HEK293 (cell line): ENCODE measurements around the gene PACS2.

Experiments used
- CTCF ChIA-PET: fragments of 350-600 bp; formaldehyde crosslinking; extraction: SDS; loops from one replicate; lab custom pipeline; 2021; ENCODE audit warnings: antibody characterized with exemption; lab: Yijun Ruan, JAX
- POLR2A ChIA-PET: fragments of 300-600 bp; formaldehyde crosslinking; extraction: SDS; loops from one replicate; lab custom pipeline; 2020; ENCODE audit warnings: antibody characterized with exemption, inconsistent platforms; lab: Yijun Ruan, JAX
- H3K27ac ChIP-seq: fragments of 200-500 bp; sonication (Bioruptor generic); 2 replicates; pipeline ENCODE4 v1.5.1; 2014; ENCODE audit warnings: low read depth, low read length, control low read depth, inconsistent platforms; ENCODE audit errors: extremely low read depth
- H3K36me3 ChIP-seq, 2 experiments: fragments of 200-500 bp in 1 of 2; sonication (Bioruptor generic) in 1 of 2; 1 replicate in 1 of 2; 2 replicates in 1 of 2; pipeline ENCODE4 v1.5.1; 2014 to 2017; ENCODE audit warnings: inconsistent platforms in 2 of 2, low read length in 2 of 2; ENCODE audit not compliant: control insufficient read depth in 2 of 2, insufficient read depth in 1 of 2
- H3K4me1 ChIP-seq: fragments of 200-500 bp; sonication (Bioruptor generic); 2 replicates; pipeline ENCODE4 v1.5.1; 2014; ENCODE audit warnings: mild to moderate bottlenecking, low read length, inconsistent platforms; ENCODE audit not compliant: control insufficient read depth, insufficient read depth
- H3K4me3 ChIP-seq: 2 replicates; pipeline ENCODE4 v1.5.1; 2011; ENCODE audit warnings: low read depth, mild to moderate bottlenecking, control low read depth, low read length, moderate library complexity
- H3K9me3 ChIP-seq: fragments of 200-500 bp; sonication (Bioruptor generic); 2 replicates; pipeline ENCODE4 v1.5.1; 2014; ENCODE audit warnings: low read depth, low read length, inconsistent platforms; ENCODE audit not compliant: control insufficient read depth, insufficient read depth
- BCL11B ChIP-seq: fragments of 450-650 bp; formaldehyde crosslinking; IDR thresholded peaks from 2 replicates; pipeline ENCODE4 v1.5.1; 2016; ENCODE audit warnings: low read depth, missing biosample characterization, missing genetic modification characterization
- GLIS1 ChIP-seq: fragments of 450-650 bp; formaldehyde crosslinking; IDR thresholded peaks from 2 replicates; pipeline ENCODE4 v1.5.1; 2016; ENCODE audit warnings: missing biosample characterization, missing genetic modification characterization
- KLF10 ChIP-seq: fragments of 450-650 bp; IDR thresholded peaks from 2 replicates; pipeline ENCODE4 v1.5.1; 2018; ENCODE audit warnings: missing biosample characterization, mild to moderate bottlenecking, missing genetic modification characterization
- KLF16 ChIP-seq: fragments of 450-650 bp; formaldehyde crosslinking; IDR thresholded peaks from 2 replicates; pipeline ENCODE4 v1.5.1; 2017; ENCODE audit warnings: missing biosample characterization, missing genetic modification characterization
- KLF17 ChIP-seq: fragments of 450-650 bp; formaldehyde crosslinking; IDR thresholded peaks from 2 replicates; pipeline ENCODE4 v1.5.1; 2016; ENCODE audit warnings: missing biosample characterization, missing genetic modification characterization
- OVOL3 ChIP-seq: fragments of 450-650 bp; formaldehyde crosslinking; IDR thresholded peaks from 2 replicates; pipeline ENCODE4 v1.5.1; 2016; ENCODE audit warnings: missing biosample characterization, missing genetic modification characterization
- SCRT2 ChIP-seq: fragments of 450-650 bp; formaldehyde crosslinking; IDR thresholded peaks from 2 replicates; pipeline ENCODE4 v1.5.1; 2016; ENCODE audit warnings: missing biosample characterization, missing genetic modification characterization
- TCF7L2 ChIP-seq: IDR thresholded peaks from 2 replicates; pipeline ENCODE4 v1.6.1; 2011; ENCODE audit warnings: low read depth, mild to moderate bottlenecking, inconsistent platforms, low read length, moderate library complexity, borderline replicate concordance
- TRIM28 ChIP-seq: IDR thresholded peaks from 2 replicates; pipeline ENCODE4 v1.6.1; 2011; ENCODE audit warnings: low read length, control low read depth, borderline replicate concordance
- ZBTB17 ChIP-seq: fragments of 450-650 bp; formaldehyde crosslinking; IDR thresholded peaks from 2 replicates; pipeline ENCODE4 v1.5.1; 2016; ENCODE audit warnings: missing biosample characterization, missing genetic modification characterization
- ZEB2 ChIP-seq: fragments of 450-650 bp; formaldehyde crosslinking; IDR thresholded peaks from 2 replicates; pipeline ENCODE4 v1.5.1; 2016; ENCODE audit warnings: missing biosample characterization, missing genetic modification characterization
- ZFP37 ChIP-seq: fragments of 450-650 bp; formaldehyde crosslinking; IDR thresholded peaks from 2 replicates; pipeline ENCODE4 v1.5.1; 2016; ENCODE audit warnings: missing biosample characterization, missing genetic modification characterization
- ZNF121 ChIP-seq: fragments of 450-650 bp; formaldehyde crosslinking; IDR thresholded peaks from 2 replicates; pipeline ENCODE4 v1.5.1; 2016; ENCODE audit warnings: missing biosample characterization, missing genetic modification characterization
- ZNF148 ChIP-seq: fragments of 450-650 bp; formaldehyde crosslinking; IDR thresholded peaks from 2 replicates; pipeline ENCODE4 v1.5.0; 2017; ENCODE audit warnings: missing biosample characterization, missing genetic modification characterization, borderline replicate concordance
- ZNF155 ChIP-seq: fragments of 450-650 bp; formaldehyde crosslinking; IDR thresholded peaks from 2 replicates; pipeline ENCODE4 v1.5.1; 2016; ENCODE audit warnings: missing biosample characterization, missing genetic modification characterization
- ZNF221 ChIP-seq: fragments of 450-650 bp; formaldehyde crosslinking; IDR thresholded peaks from 2 replicates; pipeline ENCODE4 v1.5.1; 2017; ENCODE audit warnings: missing biosample characterization, missing genetic modification characterization, borderline replicate concordance
- ZNF223 ChIP-seq: fragments of 450-650 bp; formaldehyde crosslinking; IDR thresholded peaks from 2 replicates; pipeline ENCODE4 v1.5.1; 2016; ENCODE audit warnings: missing biosample characterization, missing genetic modification characterization
- ZNF24 ChIP-seq: fragments of 450-650 bp; formaldehyde crosslinking; IDR thresholded peaks from 2 replicates; pipeline ENCODE4 v1.5.1; 2016; ENCODE audit warnings: missing biosample characterization, missing genetic modification characterization
- ZNF366 ChIP-seq: fragments of 450-650 bp; formaldehyde crosslinking; conservative IDR thresholded peaks from 2 replicates; pipeline ENCODE4 v1.5.1; 2016; ENCODE audit warnings: missing biosample characterization, missing genetic modification characterization
- ZNF398 ChIP-seq: fragments of 450-650 bp; formaldehyde crosslinking; IDR thresholded peaks from 2 replicates; pipeline ENCODE4 v1.5.1; 2017; ENCODE audit warnings: missing biosample characterization, missing genetic modification characterization
- ZNF404 ChIP-seq: fragments of 450-650 bp; formaldehyde crosslinking; IDR thresholded peaks from 2 replicates; pipeline ENCODE4 v1.5.1; 2017; ENCODE audit warnings: missing biosample characterization, missing genetic modification characterization
- ZNF488 ChIP-seq: fragments of 450-650 bp; formaldehyde crosslinking; IDR thresholded peaks from 2 replicates; pipeline ENCODE4 v1.5.1; 2016; ENCODE audit warnings: missing biosample characterization, missing genetic modification characterization
- ZNF501 ChIP-seq: fragments of 450-650 bp; formaldehyde crosslinking; IDR thresholded peaks from 2 replicates; pipeline ENCODE4 v1.5.1; 2016; ENCODE audit warnings: missing biosample characterization, missing genetic modification characterization
- ZNF510 ChIP-seq: fragments of 450-650 bp; formaldehyde crosslinking; IDR thresholded peaks from 2 replicates; pipeline ENCODE4 v1.5.1; 2018; ENCODE audit warnings: mild to moderate bottlenecking, missing genetic modification characterization, missing biosample characterization; ENCODE audit not compliant: insufficient replicate concordance
- ZNF529 ChIP-seq: fragments of 450-650 bp; formaldehyde crosslinking; IDR thresholded peaks from 2 replicates; pipeline ENCODE4 v1.5.1; 2017; ENCODE audit warnings: missing genetic modification characterization, missing biosample characterization; ENCODE audit not compliant: insufficient replicate concordance
- ZNF558 ChIP-seq: fragments of 450-650 bp; formaldehyde crosslinking; IDR thresholded peaks from 2 replicates; pipeline ENCODE4 v1.5.1; 2016; ENCODE audit warnings: missing biosample characterization, missing genetic modification characterization
- ZNF561 ChIP-seq: fragments of 450-650 bp; IDR thresholded peaks from 2 replicates; pipeline ENCODE4 v1.5.1; 2018; ENCODE audit warnings: missing biosample characterization, missing genetic modification characterization, borderline replicate concordance
- ZNF580 ChIP-seq: fragments of 450-650 bp; formaldehyde crosslinking; IDR thresholded peaks from 2 replicates; pipeline ENCODE4 v1.5.1; 2016; ENCODE audit warnings: missing biosample characterization, missing genetic modification characterization
- ZNF600 ChIP-seq: fragments of 450-650 bp; formaldehyde crosslinking; IDR thresholded peaks from 2 replicates; pipeline ENCODE4 v1.5.1; 2016; ENCODE audit warnings: missing biosample characterization, missing genetic modification characterization
- ZNF654 ChIP-seq: fragments of 450-650 bp; formaldehyde crosslinking; IDR thresholded peaks from 2 replicates; pipeline ENCODE4 v1.5.1; 2016; ENCODE audit warnings: low read depth, missing biosample characterization, missing genetic modification characterization
- ZNF692 ChIP-seq: fragments of 450-650 bp; formaldehyde crosslinking; IDR thresholded peaks from 2 replicates; pipeline ENCODE4 v1.5.1; 2016; ENCODE audit warnings: missing biosample characterization, missing genetic modification characterization
- ZNF785 ChIP-seq: fragments of 450-650 bp; formaldehyde crosslinking; IDR thresholded peaks from 2 replicates; pipeline ENCODE4 v1.5.1; 2016; ENCODE audit warnings: missing biosample characterization, missing genetic modification characterization

The PACS2 gene

GRCh38 chr14:105268736-105269354, 45.7 kb upstream of the PACS2 start:
- Histone ChIP-seq H3K4me1 (no peaks in the 10 kb centered on the region), H3K4me3 (no peak overlapping the region)

GRCh38 chr14:105269405-105269804, 45.1 kb upstream of the PACS2 start:
- Histone ChIP-seq H3K36me3 (peaks cover 3 to 8% of the 10 kb centered on the region in 2 experiments; a peak in 2 of 3 replicates), H3K4me3 (no peak overlapping the region), H3K27ac (no peak overlapping the region), H3K9me3 (no peaks in the 10 kb centered on the region), H3K4me1 (no peaks in the 10 kb centered on the region)
- ChIA-PET CTCF (interaction anchor here (1.4 kb wide), 1 partner anchor 9 kb away, joined by 3 read pairs; no protein-coding TSS in a partner anchor), POLR2A (no interaction called here)
- TF ChIP-seq ZNF155 (tag by site-specific recombination) = no peak
- no peak for TF ChIP-seq ZNF366 (tag by site-specific recombination)
- TF ChIP-seq ZNF404 (tag by site-specific recombination) = no peak
- no peak for TF ChIP-seq ZNF510 (tag by site-specific recombination)
- no peak for TF ChIP-seq ZNF148
- no peak for TF ChIP-seq ZNF654 (tag by site-specific recombination)
- no peak for TF ChIP-seq ZNF221
- TF ChIP-seq ZNF529 (tag by site-specific recombination) = no peak
- no peak for TF ChIP-seq SCRT2 (tag by site-specific recombination)
- TF ChIP-seq ZFP37 (tag by site-specific recombination) = no peak
- no peak for TF ChIP-seq KLF17
- no peak for TF ChIP-seq ZNF121
- no peak for TF ChIP-seq ZEB2 (tag by site-specific recombination)
- TF ChIP-seq KLF10 = no peak
- no peak for TF ChIP-seq ZNF223
- TF ChIP-seq ZNF600 (tag by site-specific recombination) = no peak
- TF ChIP-seq ZNF398 (tag by site-specific recombination) = no peak

More at GRCh38 chr14:105268736-105269354, 45.7 kb upstream of the PACS2 start:
- TF ChIP-seq ZNF24 (tag by site-specific recombination) (no peak), ZNF558 (no peak), ZNF155 (tag by site-specific recombination) (no peak), ZNF692 (tag by site-specific recombination) (no peak), ZNF561 (no peak), ZNF785 (no peak), ZNF580 (tag by site-specific recombination) (no peak), GLIS1 (no peak), ZNF223 (no peak), TCF7L2 (no peak), ZBTB17 (tag by site-specific recombination) (no peak), KLF16 (tag by site-specific recombination) (no peak), ZNF488 (tag by site-specific recombination) (no peak), ZNF501 (tag by site-specific recombination) (no peak), BCL11B (no peak), TRIM28 (no peak), OVOL3 (no peak)
- TF ChIP-seq, all 188 proteins: peak for 0
- H3K36me3 ChIP-seq = peaks cover 8 to 11% of the 10 kb centered on the region in 2 experiments
- no peak overlapping the region for H3K27ac ChIP-seq
- ChIA-PET POLR2A (no interaction called here), CTCF (interaction anchor here (1.0 to 1.4 kb wide), 2 partner anchors 9 to 179 kb away, joined by 3 to 4 read pairs; no protein-coding TSS in a partner anchor)
- H3K9me3 ChIP-seq = no peaks in the 10 kb centered on the region
